Non-pigmented ciliary epithelial cell (primary cell): ENCODE measurements around the gene CCNY.

Experiments used
- DNase-seq: peaks from one replicate; pipeline ENCODE4 v3.0.0-alpha.2; 2010; ENCODE audit warnings: low read depth

Gene CCNY

DNA sequence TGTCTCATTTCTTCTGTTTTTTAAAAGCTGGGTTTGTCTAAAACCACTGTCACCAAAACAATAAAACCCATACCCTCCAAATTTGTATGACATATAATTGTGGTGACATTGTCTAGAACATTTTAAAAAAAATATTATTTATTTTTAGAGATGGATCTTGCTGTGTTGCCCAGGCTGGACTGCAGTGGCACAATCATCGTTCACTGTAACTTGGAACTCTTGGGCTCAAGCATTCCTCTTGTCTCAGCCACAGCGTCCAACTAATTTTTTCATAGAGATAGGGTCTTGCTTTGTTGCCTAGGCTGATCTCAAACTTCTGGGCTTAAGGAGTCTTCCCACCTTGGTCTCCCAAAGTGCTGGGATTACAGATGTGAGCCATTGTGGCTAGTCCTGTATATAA is 116.5 kb downstream of the CCNY start:
- DNase-seq, result no peak

DNA sequence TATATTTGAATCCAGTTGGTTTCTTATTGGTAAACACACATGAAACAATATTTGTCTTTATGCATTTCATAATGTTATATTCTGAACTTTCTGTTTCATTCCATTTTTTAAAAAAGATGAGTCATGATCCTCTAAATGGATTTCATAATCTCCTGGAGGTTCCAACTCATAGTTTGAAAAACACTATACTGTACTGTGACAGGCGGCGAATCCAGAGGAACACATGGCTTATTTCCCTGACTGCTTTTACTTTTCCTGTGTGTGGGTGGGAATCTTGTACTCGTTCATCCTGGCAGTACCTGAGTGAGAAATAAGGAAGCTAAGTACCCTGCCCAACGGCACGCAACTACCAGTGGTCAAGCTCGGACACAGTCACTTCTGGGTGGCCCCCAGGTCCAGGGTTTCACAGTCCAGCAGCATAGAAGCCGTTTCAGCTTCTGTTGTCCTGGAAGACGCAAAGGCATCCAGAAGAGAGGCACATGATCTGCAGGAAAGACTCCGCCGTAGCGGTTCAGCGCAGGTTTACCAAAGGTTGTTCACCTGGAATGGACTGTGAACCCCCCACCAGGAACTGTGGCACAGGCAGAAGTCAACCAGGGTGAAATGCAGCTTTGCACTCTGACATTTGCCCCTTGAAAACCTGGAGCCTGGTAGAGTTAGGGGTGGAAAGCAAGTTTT is 117.7 kb downstream of the CCNY start:
- DNase-seq, result peak; percentile 37

DNA sequence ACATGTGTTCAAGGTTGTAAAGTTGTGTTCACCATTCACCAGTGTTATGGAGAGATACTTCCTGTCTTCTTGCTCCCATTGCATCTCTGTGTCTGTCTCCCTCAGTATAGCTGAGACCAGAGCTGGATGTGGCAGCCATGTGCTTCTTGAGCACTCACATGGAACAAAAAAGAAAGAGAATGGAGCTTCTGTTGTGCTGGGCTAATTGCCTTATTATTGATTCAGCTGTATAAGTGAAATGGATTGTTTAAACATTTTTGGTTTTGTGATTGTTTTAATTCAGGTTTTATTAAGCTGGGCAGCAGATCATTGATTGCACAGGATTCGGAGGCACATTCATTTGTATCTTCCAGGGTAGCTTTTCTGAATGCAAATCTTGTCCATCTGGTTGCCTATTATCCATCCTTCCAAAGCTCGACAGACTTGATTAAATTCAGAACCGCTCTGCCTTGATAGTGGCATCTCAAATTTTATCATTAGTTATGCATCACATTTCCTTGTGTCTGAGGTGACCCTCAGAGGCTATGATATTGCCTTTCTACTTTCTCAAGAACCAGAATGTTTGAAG is 119.9 kb downstream of the CCNY start:
- DNase-seq, result no peak

DNA sequence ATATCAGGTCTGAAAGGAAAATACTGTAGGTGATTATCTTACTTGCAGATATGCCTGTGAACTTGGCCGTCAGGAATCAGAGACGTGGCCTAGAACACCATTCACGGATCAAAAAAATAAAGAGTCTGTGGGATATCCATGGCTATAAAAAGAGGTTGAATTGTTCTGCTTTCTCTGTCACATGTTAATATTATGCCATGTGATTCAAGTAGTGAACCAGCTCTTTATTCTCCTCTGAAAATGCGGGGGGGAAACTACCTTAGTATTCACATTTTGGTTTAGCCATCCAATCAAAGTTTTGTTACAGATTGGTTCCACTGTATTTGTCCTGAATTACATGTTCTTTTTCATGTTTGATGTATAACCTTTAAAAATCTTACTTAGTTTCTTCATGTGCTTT is 120.5 kb downstream of the CCNY start:
- no peak for DNase-seq

DNA sequence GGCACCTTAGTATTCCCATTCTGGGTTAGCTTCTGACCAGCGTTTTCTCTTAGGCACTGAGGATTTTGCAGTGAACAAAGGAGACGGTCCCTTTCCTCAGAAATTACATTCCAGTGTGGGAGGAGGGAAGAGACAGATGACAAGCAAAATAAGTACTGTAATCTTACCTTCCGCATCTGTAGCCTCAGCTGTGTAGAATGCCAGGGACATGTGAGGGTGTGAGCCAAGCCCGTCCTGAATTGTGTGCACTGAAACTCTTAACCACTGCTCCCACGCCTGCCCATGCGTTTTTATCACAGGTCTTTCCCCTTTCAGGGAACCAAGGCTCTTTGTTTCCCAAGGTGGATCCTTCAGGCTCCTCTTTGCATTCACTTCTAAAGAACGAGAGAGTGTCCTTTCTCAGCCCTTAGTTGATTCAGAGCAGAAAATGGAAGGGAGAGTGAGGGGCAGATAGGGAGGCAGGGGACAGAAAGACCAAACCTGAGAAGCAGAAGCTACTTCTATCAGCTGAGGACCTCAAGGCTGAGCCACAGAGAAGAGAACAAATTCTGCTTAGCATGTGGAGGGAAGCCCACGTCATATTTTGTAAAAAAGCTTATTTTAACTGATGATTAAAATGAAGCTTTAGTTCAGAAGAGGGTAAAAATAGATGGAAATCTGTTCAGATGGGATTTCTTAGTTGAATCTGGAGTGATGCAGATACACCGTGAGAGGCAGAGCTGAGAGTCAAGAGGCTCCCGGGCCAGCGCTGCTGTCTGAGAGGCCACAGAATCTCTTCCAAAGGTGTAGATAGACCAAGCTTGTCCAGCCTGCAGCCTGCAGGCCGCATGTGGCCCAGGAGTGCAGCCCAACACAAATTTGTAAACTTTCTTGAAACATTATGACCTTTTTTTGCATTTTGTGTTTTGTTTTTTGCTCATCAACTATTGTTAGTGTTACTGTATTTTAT is 122.5 kb downstream of the CCNY start:
- no peak for DNase-seq

DNA sequence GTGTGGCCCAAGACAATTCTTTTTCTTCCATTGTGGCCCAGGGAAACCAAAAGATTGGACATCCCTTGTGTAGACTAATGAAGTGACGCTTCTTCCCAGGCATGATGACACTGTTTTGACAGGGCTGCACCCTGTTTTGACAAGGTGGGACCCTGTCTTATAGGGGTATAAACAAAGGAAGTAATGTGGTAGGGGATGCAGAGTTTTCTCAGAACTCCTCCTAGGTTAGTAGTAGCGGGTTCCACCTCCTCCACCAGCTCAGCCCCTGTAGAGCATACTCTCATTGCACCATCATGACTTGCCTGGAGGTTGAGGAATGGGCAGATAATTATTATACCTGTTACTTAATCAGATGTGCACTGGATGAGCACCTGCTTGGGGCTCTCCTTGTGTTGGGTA is 123.1 kb downstream of the CCNY start:
- no peak for DNase-seq

DNA sequence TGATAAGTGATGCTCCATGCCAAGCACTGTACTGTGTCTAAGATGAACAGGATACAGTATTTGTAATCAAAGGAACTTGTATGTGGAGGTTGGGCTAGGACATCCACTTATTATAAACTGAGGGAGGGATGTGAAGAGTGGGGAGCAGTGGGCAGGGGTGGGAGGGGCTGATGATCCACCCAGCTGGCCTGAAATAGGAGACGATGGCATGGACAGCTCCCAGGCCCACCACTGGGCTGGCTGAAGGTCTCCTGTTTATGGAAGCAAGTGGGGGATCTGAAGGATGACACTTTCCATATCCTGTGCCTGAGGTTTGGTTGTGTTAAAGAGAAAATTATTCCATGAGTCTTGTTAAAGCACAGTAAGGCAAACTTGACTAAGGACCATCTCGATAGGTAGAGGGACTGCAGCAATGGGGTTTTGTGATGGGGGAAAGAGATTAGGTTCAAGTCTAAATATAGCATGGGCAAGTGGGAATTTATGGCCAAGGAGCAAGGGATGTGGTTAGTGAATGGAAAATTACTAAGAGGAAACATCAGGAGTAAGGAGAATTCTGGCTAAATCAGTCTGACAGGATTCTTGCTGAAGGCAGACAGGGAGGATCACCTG is 124.6 kb downstream of the CCNY start:
- DNase-seq, result no peak

DNA sequence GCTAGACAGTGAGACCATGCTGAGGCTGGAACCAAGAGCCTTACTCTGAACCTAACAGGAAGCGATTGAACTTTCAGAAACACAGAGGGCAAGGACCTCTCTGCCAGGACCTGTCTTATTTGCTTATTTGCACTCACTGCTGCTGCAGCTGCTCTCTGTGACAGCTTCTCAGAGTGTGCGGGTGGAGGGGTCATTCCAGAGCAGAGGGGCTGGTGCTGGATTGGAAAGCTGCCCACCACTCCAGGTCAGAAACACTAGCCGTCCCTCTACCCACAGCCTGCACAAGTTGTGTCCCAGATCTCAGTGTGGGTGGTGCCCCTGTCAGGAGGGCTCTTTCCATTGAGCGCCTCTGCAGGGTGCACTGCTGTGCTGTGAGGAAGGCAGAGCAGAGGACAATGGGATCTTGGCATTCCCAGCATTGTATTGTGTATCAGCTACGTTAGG is 126.2 kb downstream of the CCNY start:
- no peak for DNase-seq

DNA sequence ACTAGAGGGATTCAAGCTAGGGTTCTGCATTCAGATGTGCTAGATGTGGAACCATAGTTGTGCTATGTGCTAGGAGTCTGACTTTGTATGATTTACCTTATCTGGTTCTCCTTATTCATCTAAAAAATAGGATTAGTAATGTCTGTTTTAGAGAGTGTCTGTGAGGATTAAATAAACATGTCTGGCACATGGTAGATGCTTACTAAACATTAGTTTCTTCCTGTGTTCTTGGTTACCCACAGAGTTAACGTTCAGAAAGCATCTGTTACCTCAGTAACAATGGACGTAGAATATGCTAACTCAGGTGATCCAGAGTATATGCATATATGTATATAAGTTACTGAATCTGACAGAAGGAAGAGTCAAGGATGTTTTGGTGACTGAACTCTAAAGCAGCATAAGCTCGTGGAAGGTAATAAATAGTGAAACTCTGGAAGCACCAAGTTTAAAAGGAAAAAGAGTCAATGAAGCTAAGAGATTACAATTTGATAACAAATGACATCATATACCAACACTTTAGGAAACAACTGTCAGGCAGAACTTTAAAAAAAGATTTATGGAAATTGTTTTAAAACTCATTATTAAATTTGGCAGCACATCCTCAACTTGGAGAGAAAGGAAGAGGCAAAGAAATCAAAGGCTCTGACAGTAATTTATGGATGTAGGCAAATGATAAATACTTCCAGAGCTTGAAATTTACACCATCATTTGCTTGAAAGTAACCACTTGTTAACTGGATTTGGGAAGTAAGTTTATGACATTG is 127.0 kb downstream of the CCNY start:
- DNase-seq, result no peak

DNA sequence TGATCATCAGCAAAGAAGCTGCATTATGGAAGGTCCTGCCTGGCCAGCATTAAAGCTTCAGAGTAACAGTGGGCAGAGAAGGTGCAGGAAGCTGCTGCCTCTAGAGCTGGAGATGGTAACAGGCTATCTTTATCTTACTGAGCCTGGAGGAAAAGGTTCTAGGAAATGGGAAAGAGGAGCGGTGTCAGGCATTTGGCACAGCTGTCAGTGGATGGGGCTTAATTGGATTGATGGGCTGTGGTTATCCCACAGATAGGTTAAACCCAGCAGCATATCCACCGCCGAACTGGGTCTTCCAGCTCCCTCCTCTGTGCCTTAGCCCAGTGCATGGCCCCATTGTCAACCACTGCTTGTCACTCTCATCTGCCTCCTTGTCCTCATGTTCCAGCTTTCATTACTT is 127.6 kb downstream of the CCNY start:
- no peak for DNase-seq

DNA sequence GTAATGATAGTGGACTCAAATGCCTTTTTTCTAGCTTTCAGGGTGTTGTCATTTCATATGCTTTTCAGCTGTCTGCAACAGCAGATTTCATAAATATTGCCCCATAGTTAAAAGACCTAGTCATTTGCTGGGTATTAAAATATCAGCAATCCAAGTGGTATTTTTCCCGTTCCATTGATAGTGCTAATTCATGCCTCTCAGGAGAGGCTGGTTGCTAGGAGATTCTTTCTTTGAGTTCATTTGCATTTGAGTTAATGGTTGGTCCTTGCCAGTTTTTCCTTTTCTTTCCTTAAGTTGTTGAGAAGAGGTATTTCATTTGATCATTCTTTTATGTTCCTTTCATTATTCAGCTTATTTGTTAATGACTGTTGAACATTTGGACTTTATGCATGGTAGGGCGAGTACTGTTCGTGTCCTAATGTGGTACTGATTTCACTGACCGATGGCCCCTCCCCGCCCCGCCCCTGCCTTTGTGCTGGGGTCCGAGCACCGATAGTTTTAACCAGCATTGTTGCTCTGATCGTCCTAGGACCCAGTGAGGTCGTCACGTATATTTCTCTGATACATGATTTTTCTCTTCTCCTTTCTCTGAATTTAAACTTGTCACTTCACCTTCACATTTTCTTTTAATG is 128.6 kb downstream of the CCNY start:
- no peak for DNase-seq

DNA sequence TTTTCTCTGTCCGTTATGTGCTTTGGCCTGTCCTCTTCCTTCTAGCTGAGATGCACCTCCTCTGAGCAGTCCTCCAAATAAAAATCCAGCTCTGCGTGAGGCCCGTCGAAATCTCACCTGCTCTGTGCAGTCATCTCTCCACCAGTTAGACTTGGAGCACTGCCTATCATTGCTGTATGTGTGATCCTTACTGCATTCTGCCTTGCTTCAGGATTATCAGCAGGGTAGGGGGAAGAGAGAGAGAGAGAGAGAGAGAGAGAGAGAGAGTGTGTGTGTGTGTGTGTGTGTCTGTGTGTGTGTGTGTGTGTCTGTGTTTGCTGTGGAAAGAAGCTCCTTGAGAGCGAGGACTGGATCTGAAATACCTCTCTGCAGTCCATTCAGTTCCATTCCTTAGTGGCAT is 129.4 kb downstream of the CCNY start:
- no peak for DNase-seq

DNA sequence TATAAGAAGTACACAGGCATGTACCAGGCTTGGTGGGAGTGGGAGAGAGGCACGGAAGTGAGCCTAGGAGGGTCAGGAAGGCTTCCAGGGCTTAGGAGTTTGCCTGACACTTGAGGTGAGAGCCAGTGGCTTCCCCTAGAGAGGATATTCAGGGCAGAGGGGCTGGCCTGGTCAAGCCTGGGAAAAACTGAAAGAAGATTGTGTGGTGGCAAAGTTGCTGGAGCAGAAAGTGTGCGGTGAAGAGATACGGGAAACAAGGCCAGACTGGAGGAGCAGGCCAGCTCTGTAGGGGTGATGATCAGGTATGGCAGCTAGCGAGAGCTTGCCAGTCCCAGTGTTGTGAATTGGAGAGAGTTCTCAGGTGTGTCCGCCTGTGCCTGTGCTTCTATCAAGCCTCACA is 129.9 kb downstream of the CCNY start:
- DNase-seq, result no peak

DNA sequence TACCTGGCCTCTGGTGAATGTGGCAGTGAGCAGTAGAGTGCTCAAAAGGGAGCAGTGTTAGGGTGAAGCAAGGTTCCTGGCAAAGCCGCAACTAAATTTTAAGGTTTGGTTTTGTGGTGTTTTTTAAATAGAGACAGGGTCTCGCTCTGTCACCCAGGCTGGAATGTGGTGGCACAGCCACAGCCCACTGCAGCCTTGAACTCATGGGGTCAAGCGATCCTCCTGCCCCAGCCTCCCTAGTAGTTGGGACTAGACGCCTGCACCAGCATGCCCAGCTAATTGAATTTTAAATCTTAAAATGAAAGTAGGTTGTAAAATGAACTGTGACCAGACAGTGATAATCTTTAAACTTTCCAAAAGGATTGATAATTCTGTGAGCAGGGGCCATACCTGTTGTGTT is 130.4 kb downstream of the CCNY start:
- DNase-seq, result no peak

DNA sequence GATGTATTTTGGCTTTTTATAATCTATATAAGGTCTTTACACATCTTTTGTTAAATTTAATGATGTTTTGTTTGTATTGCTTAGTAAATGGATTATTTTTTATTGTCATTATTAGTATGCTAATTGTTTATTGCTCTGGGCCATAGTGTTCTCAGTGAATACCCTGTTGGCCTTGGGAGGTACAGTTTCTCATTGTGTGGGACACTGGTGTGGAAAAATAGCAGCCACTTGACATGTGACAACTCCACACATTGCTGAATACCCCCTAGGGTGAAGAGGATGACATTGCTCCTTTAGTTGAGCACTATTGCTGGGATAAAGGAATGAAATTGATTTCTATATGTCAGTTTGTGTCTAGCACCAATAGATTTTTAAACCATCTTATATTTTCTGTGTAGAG is 130.9 kb downstream of the CCNY start:
- DNase-seq, result no peak

DNA sequence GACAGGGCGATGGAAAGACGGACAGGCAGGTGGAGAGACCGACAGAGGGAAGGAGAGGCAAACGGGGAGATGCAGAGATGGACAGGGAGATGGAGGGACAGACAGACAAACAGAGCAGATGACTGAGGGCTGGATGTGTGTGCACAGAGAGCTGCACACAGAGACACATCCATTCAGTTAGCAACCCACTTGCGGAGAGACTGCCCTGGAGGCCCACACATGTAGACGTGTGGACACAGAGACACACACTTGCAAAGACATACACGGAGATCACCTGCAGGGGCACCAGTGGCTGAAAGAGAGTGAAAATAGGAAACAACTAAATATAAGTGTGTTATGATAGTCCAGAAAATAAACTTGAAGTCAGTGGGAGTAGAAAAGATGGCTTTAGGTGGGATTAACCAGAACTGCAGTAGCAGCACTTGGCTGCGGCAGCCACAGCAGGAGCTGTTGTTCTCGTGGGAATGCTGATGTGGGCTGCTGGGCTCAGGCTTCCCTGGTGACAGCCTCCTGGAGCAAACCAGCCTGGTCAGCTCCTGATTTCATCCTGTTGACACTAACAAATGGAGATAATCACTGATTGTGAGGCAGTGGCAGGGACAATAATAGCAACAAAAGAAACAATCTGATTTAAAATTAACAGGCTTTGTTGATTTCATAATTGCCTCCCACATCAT is 134.1 kb downstream of the CCNY start:
- no peak for DNase-seq

DNA sequence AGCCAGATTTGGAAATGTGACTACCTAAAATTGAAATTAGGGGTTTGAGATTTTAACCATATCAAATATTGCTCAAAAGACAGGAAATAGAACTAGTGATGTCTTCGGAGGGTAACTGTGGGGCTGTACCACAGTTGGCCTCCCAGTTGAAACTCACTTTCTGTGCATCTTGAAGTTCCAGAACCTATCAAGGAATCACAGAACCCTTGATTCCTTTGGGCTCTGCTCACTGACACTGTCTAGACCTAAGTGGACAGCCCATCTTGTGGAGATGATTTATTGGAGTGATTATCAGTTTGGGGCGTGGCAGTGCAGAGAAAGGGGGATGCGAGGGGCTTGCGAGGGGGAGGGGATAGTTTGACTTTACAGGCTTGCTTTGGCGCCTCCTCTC is 134.6 kb downstream of the CCNY start:
- DNase-seq, result no peak

DNA sequence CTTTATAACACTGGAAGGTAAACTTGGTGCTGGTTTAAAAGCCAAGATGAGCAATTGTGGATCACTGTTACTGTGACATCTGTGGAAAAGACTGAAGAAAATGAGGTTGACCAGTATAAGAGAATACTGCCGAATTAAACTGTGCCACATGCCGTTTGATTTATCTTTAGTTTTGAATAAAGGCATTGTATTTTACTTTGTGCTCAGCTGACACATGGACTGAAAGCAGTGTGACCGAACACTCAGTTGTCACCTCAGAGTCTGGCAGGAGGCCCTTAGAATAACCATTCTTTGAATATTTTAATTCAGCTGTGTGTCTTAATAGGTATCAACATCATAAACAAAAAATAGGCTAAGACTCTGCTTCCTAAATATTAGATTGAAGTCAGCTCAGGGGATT is 135.1 kb downstream of the CCNY start:
- no peak for DNase-seq

DNA sequence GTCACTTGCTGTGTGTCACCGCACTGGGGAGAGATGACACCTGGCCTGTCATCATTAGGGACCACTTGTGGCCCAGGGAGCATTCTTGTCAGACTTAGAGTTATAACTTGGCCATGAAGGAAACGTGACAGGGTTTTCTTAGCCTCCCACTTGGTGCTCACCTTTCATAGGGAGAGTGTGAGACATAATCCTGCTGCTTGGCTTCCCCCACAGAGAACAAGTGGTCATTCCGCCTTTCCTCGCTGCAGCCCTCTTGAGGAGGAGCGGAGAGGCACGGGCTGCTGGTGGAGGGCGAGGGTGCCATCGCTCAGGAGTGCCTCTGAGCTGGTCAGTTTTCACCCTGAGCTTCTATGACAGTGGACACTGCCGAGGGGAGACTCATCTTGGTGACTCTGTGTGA is 143.8 kb downstream of the CCNY start:
- no peak for DNase-seq

DNA sequence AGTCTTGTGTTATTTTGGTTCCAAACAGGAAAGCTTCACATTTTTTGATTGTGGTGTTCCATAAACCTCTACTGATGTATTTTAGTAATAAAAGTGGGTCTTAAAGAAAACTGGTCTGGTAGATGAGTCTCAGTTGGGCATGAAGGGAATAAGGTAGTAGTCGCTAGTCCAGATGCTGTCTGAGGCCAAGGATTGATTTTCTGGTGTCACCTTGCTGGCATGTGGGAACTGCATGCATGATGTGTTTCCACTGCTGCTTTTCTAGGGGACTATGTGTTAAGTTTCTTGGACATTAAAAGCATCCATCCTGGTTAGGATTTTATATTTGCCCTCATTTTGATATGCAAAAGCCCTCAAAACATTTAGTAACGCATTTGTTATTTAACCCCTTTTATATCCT is 145.1 kb downstream of the CCNY start:
- DNase-seq, result no peak
